DOHH2 (cell line): ENCODE measurements around the gene FMC1.
"Not testable (repeated sequence)": the region's sequence is repeated elsewhere in the genome, so short reads cannot be mapped to it uniquely, and the experiment has no call there.

ENCODE experiments used
- CTCF ChIP-seq: fragments of 200-600 bp; sonication (generic); IDR thresholded peaks from one replicate; pipeline ENCODE4 v1.5.1; 2014; ENCODE audit warnings: antibody characterized with exemption, mild to moderate bottlenecking, low read depth, low read length; ENCODE audit not compliant: poor library complexity, severe bottlenecking
- EZH2phosphoT487 ChIP-seq: fragments of 200-600 bp; sonication (generic); IDR thresholded peaks from 2 replicates; pipeline ENCODE4 v1.6.1; 2017; ENCODE audit warnings: borderline replicate concordance, mild to moderate bottlenecking, antibody characterized with exemption, low read length, moderate library complexity, mixed read lengths

- TF ChIP-seq CTCF, EZH2phosphoT487: not testable (repeated sequence)
These were observed 16.4 kb upstream of the FMC1 start for GRCh38 chr7:139324709-139325108.
